GOT3 (cell line): Measurements from ENCODE around the gene LAMB3.
A peak's percentile ranks its signal among the peaks of the same experiment; 100 is the strongest.

Experiments used
- DNase-seq: peaks from one replicate; lab custom pipeline; 2025; ENCODE audit warnings: mixed read lengths; lab: John Stamatoyannopoulos, UW

LAMB3 gene

GRCh38 chr1:209595599-209596285, 56.5 kb downstream of the LAMB3 start:
- no peak for DNase-seq

GRCh38 chr1:209595028-209595427, 57.2 kb downstream of the LAMB3 start:
- no peak for DNase-seq

- DNase-seq: no peak
Measured at GRCh38 chr1:209594440-209594839, 57.8 kb downstream of the LAMB3 start.

DNA sequence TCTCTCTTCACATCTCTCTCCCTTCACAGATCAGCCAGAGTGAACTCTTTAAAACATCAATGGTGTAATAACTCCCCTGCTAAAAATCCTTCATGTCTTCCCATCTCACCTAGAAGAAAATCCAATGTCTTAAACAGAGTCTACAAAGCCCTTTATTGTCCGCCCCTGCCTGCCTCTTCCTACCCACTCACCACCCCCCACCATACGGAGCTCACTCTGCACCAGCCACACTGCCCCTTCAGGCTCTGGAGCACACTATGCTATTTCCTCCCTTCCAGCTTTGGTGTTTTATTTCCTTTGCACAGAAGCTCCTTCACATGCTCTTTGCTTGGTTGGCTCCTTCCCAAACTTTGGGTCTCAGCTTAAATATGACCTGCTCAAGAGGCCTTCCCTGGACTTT, 58.5 kb downstream of the LAMB3 start:
- DNase-seq: no peak

DNA sequence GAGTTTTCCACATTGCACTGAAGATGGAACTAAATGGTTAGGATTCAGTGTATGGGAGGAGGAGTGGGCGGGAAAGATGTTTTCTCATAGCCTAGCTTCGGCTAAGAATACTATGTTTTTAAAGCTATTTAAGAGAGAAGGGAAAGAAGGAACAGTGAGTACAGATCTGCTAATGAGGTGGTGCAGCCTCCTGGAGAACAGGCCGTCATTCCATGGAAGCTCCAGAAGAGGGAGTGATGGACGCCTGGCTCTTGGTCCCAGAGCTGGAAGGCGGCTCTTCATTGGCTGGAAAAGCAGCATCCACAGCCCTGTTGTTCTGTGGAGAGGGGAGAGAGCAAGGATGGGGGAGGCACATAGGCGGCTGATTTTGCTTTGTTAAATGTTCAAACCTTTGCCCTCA, 61.8 kb downstream of the LAMB3 start:
- DNase-seq: no peak

DNA sequence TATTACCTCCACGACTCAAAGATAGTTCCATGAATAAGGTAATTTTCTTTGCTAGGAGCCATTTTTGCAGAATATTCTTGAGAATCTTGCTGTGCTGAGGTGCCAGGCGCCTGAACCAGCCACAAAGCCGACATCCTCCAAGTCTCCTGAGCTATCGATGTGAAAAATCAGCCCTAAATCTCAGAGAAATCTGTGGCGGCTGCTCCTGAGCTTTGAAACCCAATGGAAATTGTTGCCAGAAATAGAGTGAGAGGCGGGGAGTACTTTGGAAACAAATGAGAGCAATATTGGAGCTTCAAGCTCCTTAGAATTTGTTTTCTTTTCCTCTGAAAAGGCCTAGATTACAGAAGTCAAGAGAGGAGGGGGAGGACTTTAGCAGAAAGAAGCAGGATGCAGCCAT, 62.4 kb downstream of the LAMB3 start:
- DNase-seq: no peak

GRCh38 chr1:209589440-209589839, 62.8 kb downstream of the LAMB3 start:
- no peak for DNase-seq

DNA sequence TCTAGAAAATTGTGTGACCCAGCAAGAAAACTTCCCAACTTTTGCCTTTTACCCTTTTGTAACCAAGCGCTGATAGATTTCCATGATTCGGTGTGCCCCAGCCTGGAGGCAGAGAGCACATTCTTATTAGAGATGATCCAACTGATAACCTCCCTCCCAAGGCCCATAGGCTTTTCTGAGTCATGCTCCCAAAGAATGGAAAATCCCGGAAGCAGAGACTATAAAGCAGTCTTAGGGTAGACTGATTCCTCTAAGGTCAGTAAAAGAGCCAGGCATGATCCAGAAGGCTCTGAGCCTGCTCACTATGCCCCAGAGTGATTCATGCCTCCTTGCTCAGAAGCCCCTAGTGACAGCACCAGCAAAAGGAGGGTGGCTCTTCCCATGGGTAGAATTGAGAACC, 64.4 kb downstream of the LAMB3 start:
- DNase-seq: no peak

DNA sequence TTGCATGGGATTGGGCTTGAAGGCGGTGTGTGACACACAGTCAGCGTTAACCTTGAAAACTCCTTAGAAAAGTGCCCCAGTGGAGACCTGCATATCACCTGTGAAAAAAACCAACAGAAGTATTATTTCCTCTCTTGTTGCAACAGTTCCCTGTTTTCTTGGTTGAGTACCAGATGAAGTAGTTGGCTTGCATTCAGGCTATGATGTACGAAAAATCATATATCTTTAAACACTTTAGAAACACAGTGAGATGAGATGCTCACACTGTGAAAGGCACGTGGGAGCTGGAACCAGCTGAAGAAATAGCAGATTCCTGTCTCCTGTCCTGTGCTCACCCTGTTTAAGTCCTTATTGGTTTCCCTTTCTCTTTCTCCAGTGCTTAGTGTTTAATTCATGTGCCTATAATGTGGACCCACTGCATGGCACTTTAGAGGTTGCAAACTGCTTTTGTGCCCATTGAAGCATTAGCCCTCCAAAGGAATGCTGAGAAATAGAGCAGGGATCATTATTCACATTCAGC, 65.9 kb downstream of the LAMB3 start:
- no peak for DNase-seq

DNA sequence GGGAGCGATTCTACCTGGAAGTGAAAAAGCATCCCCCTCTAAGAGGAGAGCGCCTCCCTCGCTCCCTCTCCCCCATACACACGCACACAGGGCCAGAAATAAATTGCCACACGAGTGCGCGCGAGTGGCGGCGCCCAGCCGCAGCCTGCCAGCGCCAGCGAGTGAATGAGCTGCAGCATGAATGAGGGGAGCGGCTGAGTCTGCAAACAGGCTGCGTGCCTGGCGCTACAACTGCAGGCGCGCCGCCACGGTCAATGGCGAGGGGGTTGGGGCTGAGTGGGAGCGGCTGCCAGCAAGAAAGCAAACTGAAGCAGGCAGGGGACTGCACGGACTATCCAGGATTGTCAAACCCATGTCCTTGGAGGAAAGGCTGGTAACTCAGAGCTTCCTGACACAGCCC, 66.6 kb downstream of the LAMB3 start:
- no peak for DNase-seq

DNA sequence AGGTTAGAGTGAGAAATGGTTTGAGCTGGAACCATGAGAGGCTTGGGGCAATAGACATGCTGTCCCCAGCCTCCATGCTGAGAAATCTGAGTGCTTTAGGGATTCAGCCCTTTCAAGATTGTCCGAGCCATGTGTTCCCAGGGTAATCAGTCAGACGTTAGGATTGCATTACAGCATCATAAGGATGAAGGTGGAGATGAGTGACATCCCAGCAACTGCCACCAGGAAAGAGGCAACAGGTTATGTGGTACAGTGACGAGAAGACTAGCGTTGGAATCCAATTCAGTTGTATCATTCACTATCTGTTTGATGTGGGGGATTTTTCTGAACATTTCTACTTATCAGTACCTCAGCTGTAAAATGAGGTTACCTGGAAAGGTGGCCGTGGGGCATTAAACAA, 67.0 kb downstream of the LAMB3 start:
- no peak for DNase-seq

- DNase-seq: no peak
Measured at GRCh38 chr1:209584231-209584672, 68.0 kb downstream of the LAMB3 start.

DNA sequence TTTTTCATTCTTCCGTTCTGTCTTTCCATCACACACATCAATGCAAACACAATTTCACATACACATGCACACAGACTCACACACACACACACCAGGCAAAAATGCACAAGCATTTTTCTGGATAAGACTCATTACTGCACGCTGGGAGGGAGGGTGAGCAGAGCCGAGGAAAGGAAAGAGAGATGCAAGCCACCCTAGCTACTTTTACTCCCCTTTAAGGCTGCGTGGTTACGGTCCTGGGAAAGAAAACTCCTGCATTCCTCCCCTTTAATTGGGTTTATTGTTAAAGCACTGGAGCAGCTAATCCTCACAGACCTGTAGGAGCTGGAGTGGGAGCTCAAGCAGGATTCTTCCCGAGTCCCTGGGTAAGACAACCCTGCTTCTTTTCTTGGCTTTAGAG, 68.8 kb downstream of the LAMB3 start, which contains the start of gene CAMK1G:
Gene CAMK1G, plus strand, starts transcription at position 307 of the 400 bp plus-strand sequence. CDS start 11,270 bp downstream, outside the sequence.
- no peak for DNase-seq

GRCh38 chr1:209580577-209580976, 71.6 kb downstream of the LAMB3 start:
- no peak for DNase-seq

DNA sequence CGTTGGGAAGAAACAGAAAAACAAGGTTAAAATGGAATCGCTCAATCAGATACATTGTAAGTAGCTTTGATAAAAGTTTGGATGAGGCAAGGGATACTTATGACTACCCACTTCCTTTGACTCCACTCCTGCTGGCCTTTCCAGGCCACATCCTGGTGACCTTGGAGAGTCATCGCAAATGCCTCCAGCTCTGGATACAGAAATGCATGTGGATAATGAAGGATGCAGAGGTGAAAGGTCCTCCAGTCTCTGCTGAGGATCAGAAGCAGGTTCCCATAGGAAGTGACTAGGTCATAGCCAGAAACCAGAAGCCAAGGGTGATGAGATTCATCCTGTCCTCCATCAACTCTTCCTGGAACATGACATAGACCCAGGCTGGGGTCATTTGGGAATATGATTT, 74.9 kb downstream of the LAMB3 start:
- DNase-seq: no peak

GRCh38 chr1:209576392-209577197, 75.6 kb downstream of the LAMB3 start:
- peak; percentile 15 for DNase-seq

DNA sequence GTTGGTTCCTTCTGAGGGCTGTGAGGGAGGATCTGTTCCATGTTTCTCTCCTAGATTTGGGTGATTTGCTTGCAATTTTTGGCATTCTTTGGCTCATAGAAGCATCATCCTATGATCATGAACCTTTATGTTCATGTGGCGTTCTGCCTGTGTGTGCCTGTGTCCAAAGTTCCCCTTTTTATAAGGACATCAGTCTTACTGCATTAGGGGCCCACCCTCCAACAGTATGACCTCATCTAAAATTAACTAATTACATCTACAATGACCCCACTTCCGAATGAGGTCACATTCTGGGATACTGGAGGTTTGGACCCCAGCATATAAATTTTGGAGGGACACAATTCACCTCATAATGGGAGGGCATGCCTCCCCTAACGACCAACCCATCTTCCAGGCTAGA, 81.5 kb downstream of the LAMB3 start:
- DNase-seq: no peak

GRCh38 chr1:209569455-209570207, 82.6 kb downstream of the LAMB3 start:
- DNase-seq: no peak

- no peak for DNase-seq
Measured at GRCh38 chr1:209567698-209568175, 84.5 kb downstream of the LAMB3 start.

GRCh38 chr1:209565759-209566678, 86.2 kb downstream of the LAMB3 start:
- DNase-seq: no peak
